ENCODE data around the gene IQSEC3. TPM values are rescaled to one million over a fixed set of nuclear protein-coding genes. Genes with fewer than 3 reads are reported as not detected.

IQSEC3 gene
- total RNA-seq, 2 experiments from 2014 or later, result not detected

GRCh38 chr12:121647-122046 is 55.1 kb downstream of the IQSEC3 start:
- CTCF ChIA-PET (ENCODE audit: unreplicated experiment), result interaction anchor here (0.6 kb wide), 1 partner anchor 1881 kb away, joined by 3 read pairs; no protein-coding TSS in a partner anchor

GRCh38 chr12:125075-125474 is 58.5 kb downstream of the IQSEC3 start:
- Histone ChIP-seq H3K36me3 (ENCODE audit: insufficient read depth, low read length) (no peaks in the 10 kb centered on the region), H3K4me1 (ENCODE audit: insufficient read depth, low read length, poor library complexity, severe bottlenecking) (peaks cover 16% of the 10 kb centered on the region), H3K27ac (ENCODE audit: low read depth, low read length, poor library complexity, severe bottlenecking) (no peak overlapping the region), H2AFZ (ENCODE audit: low read length) (no peak overlapping the region), H4K20me1 (ENCODE audit: insufficient read depth, low read length) (no peaks in the 10 kb centered on the region), H3K9me3 (ENCODE audit: low read length) (no peaks in the 10 kb centered on the region), H3K4me3 (ENCODE audit: low read depth, low read length, poor library complexity, severe bottlenecking) (no peak overlapping the region), H3K4me2 (ENCODE audit: low read length) (no peak overlapping the region), H3K9me2 (ENCODE audit: insufficient read depth, low read length) (no peaks in the 10 kb centered on the region), H3K79me2 (ENCODE audit: insufficient read depth, low read depth, low read length) (no peaks in the 10 kb centered on the region)
- ChIA-PET CTCF (ENCODE audit: unreplicated experiment) (no interaction called here), POLR2A (interaction anchor here (1.0 kb wide), 1 partner anchor 10 kb away, joined by 4 read pairs; no protein-coding TSS in a partner anchor)
- no peak for DNase-seq (ENCODE audit: low spot score)
- BruUV-seq (replicated peaks), result no TSS peak
- no peak for TF ChIP-seq CTCF (conservative IDR thresholded peaks at IDR 0.05; ENCODE audit: low read length)
- no peak for TF ChIP-seq EZH2phosphoT487 (IDR thresholded peaks at IDR 0.05; ENCODE audit: borderline replicate concordance, low read depth, low read length)
- intact Hi-C loops (cut with micrococcal nuclease; ENCODE audit: unreplicated experiment), result no loop called here

More at GRCh38 chr12:121647-122046, 55.1 kb downstream of the IQSEC3 start:
- DNase-seq (ENCODE audit: low spot score), result no peak
- no peaks in the 10 kb centered on the region for H3K9me2 ChIP-seq (ENCODE audit: insufficient read depth, low read length)
- no peaks in the 10 kb centered on the region for H3K4me1 ChIP-seq (ENCODE audit: insufficient read depth, low read length, poor library complexity, severe bottlenecking)
- BruUV-seq (replicated peaks), result no TSS peak
- H3K79me2 ChIP-seq (ENCODE audit: insufficient read depth, low read depth, low read length), result no peaks in the 10 kb centered on the region
- no peaks in the 10 kb centered on the region for H3K36me3 ChIP-seq (ENCODE audit: insufficient read depth, low read length)
- intact Hi-C loops (cut with micrococcal nuclease; ENCODE audit: unreplicated experiment), result no loop called here
- H3K9me3 ChIP-seq (ENCODE audit: low read length), result no peaks in the 10 kb centered on the region
- H4K20me1 ChIP-seq (ENCODE audit: insufficient read depth, low read length), result no peaks in the 10 kb centered on the region
- no peak overlapping the region for H3K4me3 ChIP-seq (ENCODE audit: low read depth, low read length, poor library complexity, severe bottlenecking)
- no peak overlapping the region for H3K4me2 ChIP-seq (ENCODE audit: low read length)
- no peak overlapping the region for H3K27ac ChIP-seq (ENCODE audit: low read depth, low read length, poor library complexity, severe bottlenecking)
- POLR2A ChIA-PET, result no interaction called here
- TF ChIP-seq EZH2phosphoT487 (IDR thresholded peaks at IDR 0.05; ENCODE audit: borderline replicate concordance, low read depth, low read length), result no peak
- H2AFZ ChIP-seq (ENCODE audit: low read length), result no peak overlapping the region

- ChIA-PET POLR2A (interaction anchor here (1.0 kb wide), 1 partner anchor 23 kb away, joined by 4 read pairs; no protein-coding TSS in a partner anchor), CTCF (ENCODE audit: unreplicated experiment) (no interaction called here)
- no peak for DNase-seq (ENCODE audit: low spot score)
- Histone ChIP-seq H3K9me2 (ENCODE audit: insufficient read depth, low read length) (no peaks in the 10 kb centered on the region), H3K27ac (ENCODE audit: low read depth, low read length, poor library complexity, severe bottlenecking) (no peak overlapping the region), H3K79me2 (ENCODE audit: insufficient read depth, low read depth, low read length) (no peaks in the 10 kb centered on the region), H2AFZ (ENCODE audit: low read length) (no peak overlapping the region), H3K36me3 (ENCODE audit: insufficient read depth, low read length) (no peaks in the 10 kb centered on the region), H3K4me2 (ENCODE audit: low read length) (no peak overlapping the region), H3K9me3 (ENCODE audit: low read length) (no peaks in the 10 kb centered on the region), H3K4me1 (ENCODE audit: insufficient read depth, low read length, poor library complexity, severe bottlenecking) (peaks cover 16% of the 10 kb centered on the region), H3K4me3 (ENCODE audit: low read depth, low read length, poor library complexity, severe bottlenecking) (no peak overlapping the region), H4K20me1 (ENCODE audit: insufficient read depth, low read length) (no peaks in the 10 kb centered on the region)
- no peak for TF ChIP-seq CTCF (conservative IDR thresholded peaks at IDR 0.05; ENCODE audit: low read length)
- TF ChIP-seq EZH2phosphoT487 (IDR thresholded peaks at IDR 0.05; ENCODE audit: borderline replicate concordance, low read depth, low read length), result no peak
- BruUV-seq (replicated peaks), result no TSS peak
- intact Hi-C loops (cut with micrococcal nuclease; ENCODE audit: unreplicated experiment), result no loop called here
Observed at GRCh38 chr12:125566-125965, 59.0 kb downstream of the IQSEC3 start.

Data from OCI-LY7 (cell line).